ENCODE results near the gene MYO7A.

MYO7A gene

GRCh38 chr11:77112641-77113381 is 15.2 kb upstream of the MYO7A start:
- no peak for DNase-seq (ENCODE audit: low read depth)

GRCh38 chr11:77113382-77114088 is 14.5 kb upstream of the MYO7A start:
- no peak for DNase-seq (ENCODE audit: low read depth)

GRCh38 chr11:77114089-77114463 is 14.0 kb upstream of the MYO7A start:
- DNase-seq (ENCODE audit: low read depth) = no peak

GRCh38 chr11:77115181-77115611 is 12.8 kb upstream of the MYO7A start:
- no peak for DNase-seq (ENCODE audit: low read depth)

- DNase-seq (ENCODE audit: low read depth) = no peak
Measured at GRCh38 chr11:77115956-77116355, 12.1 kb upstream of the MYO7A start.

- no peak for DNase-seq (ENCODE audit: low read depth)
Measured at GRCh38 chr11:77117492-77117891, 10.6 kb upstream of the MYO7A start.

GRCh38 chr11:77118086-77118485 is 10.0 kb upstream of the MYO7A start:
- DNase-seq (ENCODE audit: low read depth) = no peak

GRCh38 chr11:77118971-77119370 is 9.1 kb upstream of the MYO7A start:
- no peak for DNase-seq (ENCODE audit: low read depth)

GRCh38 chr11:77119531-77119936 is 8.5 kb upstream of the MYO7A start:
- DNase-seq (ENCODE audit: low read depth) = no peak

GRCh38 chr11:77120571-77120970 is 7.5 kb upstream of the MYO7A start:
- DNase-seq (ENCODE audit: low read depth) = no peak

GRCh38 chr11:77121096-77121640 is 6.9 kb upstream of the MYO7A start:
- no peak for DNase-seq (ENCODE audit: low read depth)

- no peak for DNase-seq (ENCODE audit: low read depth)
Measured at GRCh38 chr11:77121876-77122575, 6.0 kb upstream of the MYO7A start.

GRCh38 chr11:77122576-77123212 is 5.4 kb upstream of the MYO7A start:
- DNase-seq (ENCODE audit: low read depth) = no peak

GRCh38 chr11:77123591-77123990 is 4.5 kb upstream of the MYO7A start:
- DNase-seq (ENCODE audit: low read depth) = no peak

- DNase-seq (ENCODE audit: low read depth) = no peak
Measured at GRCh38 chr11:77124041-77124440, 4.0 kb upstream of the MYO7A start.

- DNase-seq (ENCODE audit: low read depth) = no peak
Measured at GRCh38 chr11:77124488-77124887, 3.6 kb upstream of the MYO7A start.

GRCh38 chr11:77125191-77125590 is 2.9 kb upstream of the MYO7A start:
- DNase-seq (ENCODE audit: low read depth) = no peak

GRCh38 chr11:77125695-77126094 is 2.4 kb upstream of the MYO7A start:
- DNase-seq (ENCODE audit: low read depth) = no peak

- no peak for DNase-seq (ENCODE audit: low read depth)
Measured at GRCh38 chr11:77126156-77126775, 1.8 kb upstream of the MYO7A start.

- no peak for DNase-seq (ENCODE audit: low read depth)
Measured at GRCh38 chr11:77126861-77127234, 1.2 kb upstream of the MYO7A start.

- peak; percentile 28 for DNase-seq (ENCODE audit: low read depth)
Measured at GRCh38 chr11:77127235-77127911, 673 bp upstream of the MYO7A start.

Measured in activated gamma-delta T cell treated with anti-CD3 and anti-CD28 coated beads, Interleukin-2, amount 50 U/mL, for 16 hours (primary cell).